NB4 (cell line): ENCODE data around the gene OPHN1.

Experiments used
- DNase-seq: peaks from one replicate; pipeline ENCODE4 v3.0.0; 2010; ENCODE audit warnings: low read depth
- H3K4me3 ChIP-seq: one replicate; pipeline ENCODE4 v1.5.1; 2011; ENCODE audit warnings: mild to moderate bottlenecking, low read depth, low read length, moderate library complexity
- MYC ChIP-seq: IDR thresholded peaks from 2 replicates; pipeline ENCODE4 v1.6.1; 2011; ENCODE audit warnings: low read depth, low read length
- POLR2A ChIP-seq: IDR thresholded peaks from 2 replicates; pipeline ENCODE4 v1.6.1; 2011; ENCODE audit warnings: mild to moderate bottlenecking; ENCODE audit not compliant: insufficient read length; ENCODE audit errors: extremely low read depth
- TF ChIP-seq, protein P1 (sequence below): IDR thresholded peaks from one replicate; pipeline ENCODE4 v1.5.1; 2012; ENCODE audit warnings: low read depth, low read length
- TF ChIP-seq, protein P2 (sequence below): IDR thresholded peaks from 2 replicates; pipeline ENCODE4 v1.6.1; 2011; ENCODE audit warnings: low read depth, low read length

Gene OPHN1

DNA sequence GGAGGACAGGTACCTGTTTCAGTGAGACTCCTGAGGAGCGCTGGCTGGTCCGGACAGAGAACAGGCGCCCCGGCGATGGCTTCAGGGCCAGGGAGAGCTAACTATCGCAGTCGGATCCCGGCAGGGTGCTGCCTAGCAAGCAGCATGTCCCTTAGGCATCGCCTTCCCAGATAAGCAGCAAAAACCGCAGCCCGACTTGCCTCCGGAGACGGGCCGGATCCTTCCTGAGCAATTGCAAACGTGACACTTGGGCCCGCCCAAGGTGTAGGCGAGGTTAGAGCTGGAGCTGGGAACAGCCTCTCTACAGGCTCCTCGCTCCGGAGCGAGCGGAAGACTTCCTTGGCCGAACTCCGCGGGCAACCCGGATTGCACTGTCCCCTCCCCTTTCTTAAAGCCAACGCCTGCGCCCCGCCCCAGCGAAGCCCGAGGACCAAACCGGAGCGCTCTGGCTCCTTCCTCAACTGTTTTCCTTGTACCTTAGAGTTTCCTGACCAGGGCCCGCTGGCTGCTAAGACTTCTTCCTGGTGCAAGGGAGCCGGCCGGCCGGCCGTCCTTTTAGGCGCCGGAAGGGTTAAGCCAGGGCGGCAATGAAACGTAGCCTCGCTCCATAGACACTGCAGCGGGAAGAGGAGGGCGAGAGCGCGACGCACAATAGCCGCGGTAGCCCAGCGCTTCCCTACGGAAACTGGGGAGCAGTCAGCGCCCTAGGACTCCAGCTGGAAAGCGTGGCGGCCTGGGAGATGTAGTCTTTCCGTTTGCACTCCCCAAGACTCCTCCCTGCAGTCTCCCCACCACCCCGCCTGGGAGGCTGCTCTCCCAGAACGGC is at the start of gene OPHN1:
OPHN1 (minus strand) TSS at position 341 of the 826 bp plus-strand sequence. CDS start 475 bp downstream, outside the sequence.
- no peak within 1 kb of the TSS for H3K4me3 ChIP-seq
- no peak for DNase-seq
- TF ChIP-seq, protein P1, sequence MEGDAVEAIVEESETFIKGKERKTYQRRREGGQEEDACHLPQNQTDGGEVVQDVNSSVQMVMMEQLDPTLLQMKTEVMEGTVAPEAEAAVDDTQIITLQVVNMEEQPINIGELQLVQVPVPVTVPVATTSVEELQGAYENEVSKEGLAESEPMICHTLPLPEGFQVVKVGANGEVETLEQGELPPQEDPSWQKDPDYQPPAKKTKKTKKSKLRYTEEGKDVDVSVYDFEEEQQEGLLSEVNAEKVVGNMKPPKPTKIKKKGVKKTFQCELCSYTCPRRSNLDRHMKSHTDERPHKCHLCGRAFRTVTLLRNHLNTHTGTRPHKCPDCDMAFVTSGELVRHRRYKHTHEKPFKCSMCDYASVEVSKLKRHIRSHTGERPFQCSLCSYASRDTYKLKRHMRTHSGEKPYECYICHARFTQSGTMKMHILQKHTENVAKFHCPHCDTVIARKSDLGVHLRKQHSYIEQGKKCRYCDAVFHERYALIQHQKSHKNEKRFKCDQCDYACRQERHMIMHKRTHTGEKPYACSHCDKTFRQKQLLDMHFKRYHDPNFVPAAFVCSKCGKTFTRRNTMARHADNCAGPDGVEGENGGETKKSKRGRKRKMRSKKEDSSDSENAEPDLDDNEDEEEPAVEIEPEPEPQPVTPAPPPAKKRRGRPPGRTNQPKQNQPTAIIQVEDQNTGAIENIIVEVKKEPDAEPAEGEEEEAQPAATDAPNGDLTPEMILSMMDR = no peak
- no peak for TF ChIP-seq POLR2A
- no peak for TF ChIP-seq MYC
- TF ChIP-seq, protein P2, sequence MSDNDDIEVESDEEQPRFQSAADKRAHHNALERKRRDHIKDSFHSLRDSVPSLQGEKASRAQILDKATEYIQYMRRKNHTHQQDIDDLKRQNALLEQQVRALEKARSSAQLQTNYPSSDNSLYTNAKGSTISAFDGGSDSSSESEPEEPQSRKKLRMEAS = no peak

- no peak overlapping the region for H3K4me3 ChIP-seq
- DNase-seq = no peak
- TF ChIP-seq, protein P2 = no peak
- TF ChIP-seq POLR2A = no peak
- TF ChIP-seq, protein P1 = no peak
- no peak for TF ChIP-seq MYC
Observed at GRCh38 chrX:68480969-68481368, 47.7 kb upstream of the OPHN1 start.

DNA sequence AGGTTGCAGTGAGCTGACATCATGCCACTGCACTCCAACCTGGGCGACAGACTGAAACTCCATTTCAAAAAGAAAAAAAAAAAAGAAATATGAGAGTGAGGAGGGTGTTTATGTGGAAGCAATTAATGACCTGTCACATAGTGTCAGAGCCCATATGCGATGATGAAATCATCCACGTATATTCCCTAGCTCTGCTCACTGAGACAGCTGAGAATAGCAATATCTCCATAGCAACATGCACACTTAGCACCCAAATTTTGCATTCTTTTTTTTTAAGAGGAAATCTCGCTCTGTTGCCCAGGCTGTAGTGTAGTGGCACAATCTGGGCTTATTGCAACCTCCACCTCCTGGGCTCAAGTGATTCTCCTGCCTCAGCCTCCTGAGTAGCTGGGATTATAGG is 31.5 kb upstream of the OPHN1 start:
- H3K4me3 ChIP-seq = no peak overlapping the region
- TF ChIP-seq POLR2A (no peak), MYC (no peak)
- TF ChIP-seq, protein P2 = no peak
- TF ChIP-seq, protein P1 = no peak
- DNase-seq = no peak

DNA sequence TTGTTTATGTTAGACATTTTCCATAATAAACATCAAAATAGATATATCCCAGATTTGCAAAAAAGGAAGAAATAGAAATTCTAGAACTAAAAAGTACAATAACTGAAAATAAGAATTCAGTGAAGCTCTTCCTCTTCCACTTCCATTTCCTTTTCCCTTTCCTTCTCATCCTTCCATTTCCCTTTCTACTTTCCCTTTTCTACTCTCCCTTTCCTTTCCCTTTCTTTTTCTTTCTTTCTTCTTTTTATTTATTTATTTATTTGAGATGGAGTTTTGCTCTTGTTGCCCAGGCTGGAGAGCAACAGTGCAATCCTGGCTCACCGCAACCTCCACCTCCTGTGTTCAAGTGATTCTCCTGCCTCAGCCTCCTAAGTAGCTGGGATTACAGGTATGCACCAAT is 30.6 kb upstream of the OPHN1 start:
- no peak for DNase-seq
- TF ChIP-seq, protein P1 = no peak
- TF ChIP-seq, protein P2 = no peak
- no peak for TF ChIP-seq MYC
- no peak for TF ChIP-seq POLR2A
- no peak overlapping the region for H3K4me3 ChIP-seq

GRCh38 chrX:68462653-68463052 is 29.4 kb upstream of the OPHN1 start:
- H3K4me3 ChIP-seq = no peak overlapping the region
- DNase-seq = peak; percentile 40

More at GRCh38 chrX:68462653-68463052, 29.4 kb upstream of the OPHN1 start:
- TF ChIP-seq POLR2A (no peak), MYC (no peak)
- TF ChIP-seq, protein P2 = no peak
- TF ChIP-seq, protein P1 = peak; percentile 37
